Measurements from ENCODE around the gene CBFB.
"Not testable (repeated sequence)": the region's sequence is repeated elsewhere in the genome, so short reads cannot be mapped to it uniquely, and the experiment has no call there.

CBFB gene

DNA sequence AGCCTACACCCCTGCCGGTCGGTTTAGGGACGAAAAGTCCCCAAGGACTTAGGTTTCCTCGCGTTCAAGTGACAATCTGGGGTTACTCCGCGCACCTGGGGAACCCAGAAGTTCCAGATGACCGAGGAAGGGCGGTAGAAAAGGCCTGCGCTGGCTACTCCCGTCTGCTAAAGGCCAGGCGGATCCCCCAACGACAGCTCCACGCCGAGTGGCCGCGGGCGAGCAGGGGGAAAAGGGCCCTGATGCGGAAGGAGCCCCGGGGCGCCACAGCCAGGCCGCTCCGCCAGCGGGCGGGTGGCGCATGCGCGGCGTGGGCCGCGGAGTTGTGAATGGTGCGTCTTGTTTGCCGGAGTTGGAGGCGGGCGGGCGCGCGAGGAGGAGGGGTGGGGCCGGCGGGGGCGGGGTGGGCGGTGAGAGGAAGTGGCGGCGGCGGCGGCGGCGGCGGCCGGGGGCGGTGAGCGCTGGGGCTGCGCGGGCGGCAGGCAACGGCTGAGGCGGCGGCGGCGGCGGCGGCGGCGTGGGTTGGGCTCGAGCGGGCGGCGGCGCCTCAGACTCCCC is at the start of gene CBFB:
CBFB (plus strand) TSS at position 454 of the 558 bp plus-strand sequence. CDS start 259 bp downstream, outside the sequence.
- POLR2A ChIA-PET, result interaction anchor here (1.0 to 2.7 kb wide), 5 partner anchors 10 to 82 kb away, joined by 3 to 15 read pairs (median 5); no protein-coding TSS in a partner anchor
- peak; percentile 98 for DNase-seq (ENCODE audit: extremely low spot score)
- TF ChIP-seq L3MBTL2 (conservative IDR thresholded peaks at IDR 0.05) (peak; percentile 52), NFRKB (IDR thresholded peaks at IDR 0.05) (no peak), FOXM1 (IDR thresholded peaks at IDR 0.05; ENCODE audit: borderline replicate concordance) (no peak), ELF4 (IDR thresholded peaks at IDR 0.05) (peak; percentile 54; the same call in 1 of the 2 replicates), SP1 (IDR thresholded peaks at IDR 0.05) (no peak), SUZ12 (IDR thresholded peaks at IDR 0.05) (no peak), BHLHE40 (IDR thresholded peaks at IDR 0.05; ENCODE audit: borderline replicate concordance) (no peak), LEF1 (IDR thresholded peaks at IDR 0.05; ENCODE audit: borderline replicate concordance) (no peak), PKNOX1 (IDR thresholded peaks at IDR 0.05) (no peak), HDGF (IDR thresholded peaks at IDR 0.05; ENCODE audit: borderline replicate concordance) (no peak), ARNT (IDR thresholded peaks at IDR 0.05) (no peak), FOXK2 (IDR thresholded peaks at IDR 0.05) (no peak), FOXA1 (IDR thresholded peaks at IDR 0.05) (no peak)
- CTCF ChIA-PET, result interaction anchor here (1.2 kb wide), 1 partner anchor 11 kb away, joined by 9 read pairs; no protein-coding TSS in a partner anchor

- no peak for DNase-seq (ENCODE audit: extremely low spot score)
- ChIA-PET POLR2A (no interaction called here), CTCF (interaction anchor here (0.5 kb wide), 1 partner anchor 35 kb away, joined by 3 read pairs; no protein-coding TSS in a partner anchor)
- no peak for TF ChIP-seq L3MBTL2 (conservative IDR thresholded peaks at IDR 0.05)
- no peak for TF ChIP-seq FOXA1 (IDR thresholded peaks at IDR 0.05)
- TF ChIP-seq BHLHE40 (IDR thresholded peaks at IDR 0.05; ENCODE audit: borderline replicate concordance), result no peak
Measured at GRCh38 chr16:66983033-66983432, 45.9 kb upstream of the CBFB start.

DNA sequence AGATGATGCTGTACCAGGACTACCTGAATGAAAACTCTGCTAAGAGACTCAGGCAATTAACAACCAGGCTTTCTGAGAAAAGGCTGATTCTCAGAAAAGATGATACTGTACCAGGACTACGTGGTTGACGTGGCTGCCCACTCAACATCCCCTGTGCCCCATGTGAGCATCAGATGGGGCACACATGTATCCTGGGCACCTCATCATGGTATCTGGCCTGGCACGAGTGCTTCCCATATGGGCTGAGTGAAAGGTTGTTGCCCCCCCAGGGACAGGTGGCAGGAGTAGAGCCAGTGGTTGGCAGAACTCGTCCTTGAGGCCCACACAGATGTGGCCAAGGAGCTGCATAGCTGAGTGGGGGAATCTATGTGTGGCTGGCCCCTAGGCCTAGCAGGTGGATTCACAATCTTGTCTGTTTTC is 44.0 kb upstream of the CBFB start:
- POLR2A ChIA-PET, result no interaction called here
- TF ChIP-seq FOXA1 (IDR thresholded peaks at IDR 0.05) (no peak), ZNF384 (IDR thresholded peaks at IDR 0.05) (no peak), BHLHE40 (IDR thresholded peaks at IDR 0.05; ENCODE audit: borderline replicate concordance) (no peak), CTBP1 (IDR thresholded peaks at IDR 0.05; ENCODE audit: borderline replicate concordance) (no peak), NFRKB (IDR thresholded peaks at IDR 0.05) (no peak), SUZ12 (IDR thresholded peaks at IDR 0.05) (no peak), HDGF (IDR thresholded peaks at IDR 0.05; ENCODE audit: borderline replicate concordance) (no peak), SP1 (IDR thresholded peaks at IDR 0.05) (no peak), L3MBTL2 (conservative IDR thresholded peaks at IDR 0.05) (no peak), ELF4 (IDR thresholded peaks at IDR 0.05) (no peak), ARNT (IDR thresholded peaks at IDR 0.05) (no peak), FOXM1 (IDR thresholded peaks at IDR 0.05; ENCODE audit: borderline replicate concordance) (no peak), PKNOX1 (IDR thresholded peaks at IDR 0.05) (no peak), FOXK2 (IDR thresholded peaks at IDR 0.05) (no peak), TARDBP (IDR thresholded peaks at IDR 0.05) (no peak), LEF1 (IDR thresholded peaks at IDR 0.05; ENCODE audit: borderline replicate concordance) (no peak)
- CTCF ChIA-PET, result interaction anchor here (1.2 kb wide), 1 partner anchor 170 kb away, joined by 3 read pairs; no protein-coding TSS in a partner anchor
- DNase-seq (ENCODE audit: extremely low spot score), result no peak

DNA sequence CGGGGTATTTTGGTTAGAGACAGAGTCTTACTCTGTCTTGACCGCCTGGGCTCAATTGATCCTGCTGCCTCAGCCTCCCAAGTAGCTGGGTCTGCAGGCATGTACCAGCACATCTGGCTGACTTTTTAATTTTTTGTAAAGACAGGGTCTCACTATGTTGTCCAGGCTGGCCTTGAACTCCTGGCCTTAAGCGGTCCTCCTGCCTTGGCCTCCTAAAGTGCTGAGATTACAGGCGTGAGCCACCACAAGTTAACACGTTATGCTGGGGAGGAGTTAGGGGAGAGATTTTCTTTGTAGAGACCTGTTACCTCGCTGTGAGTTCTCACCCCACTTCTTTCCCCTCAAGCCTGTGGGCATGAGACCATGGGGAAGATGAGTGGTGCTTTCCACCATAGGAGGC is 42.4 kb upstream of the CBFB start:
- ChIA-PET POLR2A (no interaction called here), CTCF (interaction anchor here (0.7 to 1.2 kb wide), 3 partner anchors 26 to 168 kb away, joined by 3 read pairs; no protein-coding TSS in a partner anchor)
- no peak for DNase-seq (ENCODE audit: extremely low spot score)
- no peak for TF ChIP-seq CTBP1 (IDR thresholded peaks at IDR 0.05; ENCODE audit: borderline replicate concordance)
- no peak for TF ChIP-seq LEF1 (IDR thresholded peaks at IDR 0.05; ENCODE audit: borderline replicate concordance)

- TF ChIP-seq LEF1 (IDR thresholded peaks at IDR 0.05; ENCODE audit: borderline replicate concordance) (no peak), HDGF (IDR thresholded peaks at IDR 0.05; ENCODE audit: borderline replicate concordance) (no peak), NFRKB (IDR thresholded peaks at IDR 0.05) (no peak), FOXK2 (IDR thresholded peaks at IDR 0.05) (no peak), ZNF384 (IDR thresholded peaks at IDR 0.05) (no peak), ARNT (IDR thresholded peaks at IDR 0.05) (no peak), ELF4 (IDR thresholded peaks at IDR 0.05) (no peak), PKNOX1 (IDR thresholded peaks at IDR 0.05) (no peak), TARDBP (IDR thresholded peaks at IDR 0.05) (no peak), FOXA1 (IDR thresholded peaks at IDR 0.05) (no peak), FOXM1 (IDR thresholded peaks at IDR 0.05; ENCODE audit: borderline replicate concordance) (no peak), BHLHE40 (IDR thresholded peaks at IDR 0.05; ENCODE audit: borderline replicate concordance) (no peak), SP1 (IDR thresholded peaks at IDR 0.05) (no peak)
- CTCF ChIA-PET, result no interaction called here
Measured at GRCh38 chr16:66988197-66988788, 40.7 kb upstream of the CBFB start, which contains the start of gene CES4A. Gene CES4A (plus strand): TSS chr16:66988589. CDS start chr16:66988773, 184 bp downstream.

DNA sequence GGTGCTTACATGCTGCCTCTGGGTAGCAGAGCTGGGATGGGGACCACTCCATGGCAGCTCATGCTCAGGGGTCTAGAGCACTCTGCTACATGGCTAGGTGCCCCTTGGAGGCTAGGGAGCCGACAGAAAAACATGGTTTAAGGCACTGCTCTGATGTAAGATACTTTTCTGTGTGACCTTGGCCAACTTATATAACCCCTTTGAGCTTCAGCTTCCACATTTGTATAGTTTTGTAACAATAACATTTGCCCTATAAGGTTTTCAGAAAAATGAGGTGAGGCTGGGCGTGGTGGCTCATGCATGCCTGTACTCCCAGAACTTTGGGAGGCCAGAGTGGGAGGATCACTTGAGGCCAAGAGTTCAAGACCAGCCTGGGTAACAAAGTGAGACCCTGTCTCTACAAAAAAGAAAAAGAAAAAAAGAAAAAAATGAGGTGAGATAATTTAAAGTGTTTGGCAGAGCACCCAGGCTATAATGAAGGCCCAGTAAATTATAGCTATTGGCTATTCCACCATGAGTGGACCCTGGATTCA is 37.3 kb upstream of the CBFB start:
- ChIA-PET POLR2A (no interaction called here), CTCF (interaction anchor here (0.7 kb wide), 1 partner anchor 26 kb away, joined by 3 read pairs; no protein-coding TSS in a partner anchor)
- TF ChIP-seq CTBP1 (IDR thresholded peaks at IDR 0.05; ENCODE audit: borderline replicate concordance) (no peak), SUZ12 (IDR thresholded peaks at IDR 0.05) (no peak), BHLHE40 (IDR thresholded peaks at IDR 0.05; ENCODE audit: borderline replicate concordance) (no peak), FOXA1 (IDR thresholded peaks at IDR 0.05) (no peak)
- DNase-seq (ENCODE audit: extremely low spot score), result no peak

More at GRCh38 chr16:66988197-66988788, 40.7 kb upstream of the CBFB start, which contains the start of gene CES4A:
- POLR2A ChIA-PET, result no interaction called here
- no peak for DNase-seq (ENCODE audit: extremely low spot score)

GRCh38 chr16:66993558-66993957 is 35.4 kb upstream of the CBFB start:
- POLR2A ChIA-PET; DNase-seq (ENCODE audit: extremely low spot score); CTCF ChIA-PET: not testable (repeated sequence)
